H1 (cell line): ENCODE data around the gene FAM50A. TPM values are rescaled to one million over a fixed set of nuclear protein-coding genes. Genes with fewer than 3 reads are reported as not detected.

Source experiments
- CTCF ChIA-PET: fragments of 300-600 bp; sonication (Branson Sonifier 250); formaldehyde crosslinking; loops from one replicate; lab custom pipeline; 2021; ENCODE audit not compliant: partially characterized antibody; lab: Charles Lee
- POLR2A ChIA-PET: fragments of 300-600 bp; sonication (Branson Sonifier 250); formaldehyde crosslinking; loops from one replicate; lab custom pipeline; 2021; ENCODE audit warnings: inconsistent platforms; ENCODE audit not compliant: partially characterized antibody; lab: Charles Lee
- DNase-seq, 2 experiments: peaks; one replicate each; pipeline versions ENCODE4 v3.0.0 to v3.0.0-alpha.2; 2010 to 2022; ENCODE audit warnings: low spot score in 2 of 2, low read depth in 1 of 2, mixed read lengths in 1 of 2
- FAIRE-seq: peaks from 2 replicates; lab custom pipeline; 2011; peaks lifted over from hg19 to GRCh38; lab: Jason Lieb, UNC
- H2AFZ ChIP-seq: 2 replicates; pipeline ENCODE4 v1.8.1; 2012; ENCODE audit warnings: low read length, inconsistent platforms
- H2AK5ac ChIP-seq: 2 replicates; pipeline ENCODE4 v1.6.1; 2013; ENCODE audit warnings: low read depth, low read length
- H2BK120ac ChIP-seq: replicated peaks from 2 replicates; pipeline ENCODE3; 2013; ENCODE audit warnings: low read depth, low read length, inconsistent platforms
- H2BK12ac ChIP-seq: 2 replicates; pipeline ENCODE4 v1.6.1; 2013; ENCODE audit warnings: low read depth, low read length
- H2BK15ac ChIP-seq: 2 replicates; pipeline ENCODE4 v1.6.1; 2013; ENCODE audit warnings: low read length
- H2BK20ac ChIP-seq: 2 replicates; pipeline ENCODE4 v1.6.1; 2013; ENCODE audit warnings: low read length
- H2BK5ac ChIP-seq: 2 replicates; pipeline ENCODE4 v1.6.1; 2013; ENCODE audit warnings: low read depth, low read length
- H3K14ac ChIP-seq: 2 replicates; pipeline ENCODE4 v1.6.1; 2013; ENCODE audit warnings: inconsistent platforms; ENCODE audit not compliant: insufficient read length
- H3K18ac ChIP-seq: 2 replicates; pipeline ENCODE4 v1.6.1; 2013; ENCODE audit warnings: low read length; ENCODE audit errors: extremely low read depth
- H3K23ac ChIP-seq: 2 replicates; pipeline ENCODE4 v1.6.1; 2013; ENCODE audit warnings: inconsistent platforms; ENCODE audit not compliant: insufficient read length
- H3K23me2 ChIP-seq: 2 replicates; pipeline ENCODE4 v1.6.1; 2013; ENCODE audit warnings: low read depth, low read length
- H3K27ac ChIP-seq: 2 replicates; pipeline ENCODE4 v1.6.1; 2011; ENCODE audit warnings: low read depth, low read length, inconsistent platforms
- H3K27me3 ChIP-seq, 4 experiments: replicated peaks in 1 of 4; 1 replicate in 1 of 4; 2 replicates in 3 of 4; pipeline versions ENCODE4 v1.6.1 to v1.8.1; 2011 to 2013; ENCODE audit warnings: low read length in 3 of 4, mild to moderate bottlenecking in 3 of 4, inconsistent platforms in 2 of 4, mixed read lengths in 2 of 4, moderate library complexity in 1 of 4; ENCODE audit not compliant: control insufficient read depth in 3 of 4, insufficient read depth in 3 of 4; ENCODE audit errors: extremely low read depth in 1 of 4
- H3K36me3 ChIP-seq, 4 experiments: 2 replicates each; pipeline versions ENCODE4 v1.6.1 to v1.8.1; 2011 to 2013; ENCODE audit warnings: mild to moderate bottlenecking in 4 of 4, low read length in 3 of 4, moderate library complexity in 2 of 4, control low read depth in 1 of 4, inconsistent platforms in 1 of 4; ENCODE audit not compliant: insufficient read depth in 4 of 4, control insufficient read depth in 2 of 4
- H3K4ac ChIP-seq: replicated peaks from 2 replicates; pipeline ENCODE3; 2013; ENCODE audit warnings: low read length, low read depth, mixed read lengths, inconsistent platforms; ENCODE audit not compliant: insufficient read length
- H3K4me1 ChIP-seq, 4 experiments: replicated peaks in 1 of 4; 1 replicate in 1 of 4; 2 replicates in 3 of 4; pipeline versions ENCODE4 v1.6.1 to v1.8.1; 2011 to 2013; ENCODE audit warnings: low read length in 3 of 4, inconsistent platforms in 2 of 4, mixed read lengths in 1 of 4; ENCODE audit not compliant: insufficient read depth in 4 of 4, control insufficient read depth in 3 of 4
- H3K4me2 ChIP-seq, 2 experiments: 2 replicates each; pipeline versions ENCODE4 v1.6.1 to v1.8.1; 2011 to 2013; ENCODE audit warnings: low read depth in 2 of 2, low read length in 2 of 2, control low read depth in 1 of 2, inconsistent platforms in 1 of 2, mild to moderate bottlenecking in 1 of 2; ENCODE audit not compliant: insufficient read depth in 1 of 2
- H3K4me3 ChIP-seq, 4 experiments: fragments of 200-600, 300-600 bp in 1 of 4; sonication (generic), shearing (Covaris generic), sonication (Bioruptor Twin) in 1 of 4; 2 replicates each; pipeline versions ENCODE4 v1.5.1 to v1.8.1; 2011 to 2016; ENCODE audit warnings: low read length in 4 of 4, low read depth in 3 of 4, control low read depth in 2 of 4, inconsistent platforms in 2 of 4, mild to moderate bottlenecking in 2 of 4, mixed read lengths in 1 of 4, moderate library complexity in 1 of 4; ENCODE audit not compliant: insufficient read depth in 2 of 4; ENCODE audit errors: extremely low read depth in 1 of 4
- H3K56ac ChIP-seq: replicated peaks from 2 replicates; pipeline ENCODE3; 2013; ENCODE audit warnings: low read depth, mild to moderate bottlenecking, mixed read lengths, low read length, inconsistent platforms; ENCODE audit not compliant: insufficient read length
- H3K79me1 ChIP-seq: 2 replicates; pipeline ENCODE4 v1.6.1; 2013; ENCODE audit warnings: low read depth, low read length, control low read depth
- H3K79me2 ChIP-seq, 2 experiments: 2 replicates each; pipeline versions ENCODE4 v1.6.1 to v1.8.1; 2012 to 2013; ENCODE audit warnings: low read length in 2 of 2, mild to moderate bottlenecking in 2 of 2, inconsistent platforms in 1 of 2; ENCODE audit not compliant: insufficient read depth in 2 of 2, control insufficient read depth in 1 of 2
- H3K9ac ChIP-seq, 4 experiments: replicated peaks in 1 of 4; 1 replicate in 1 of 4; 2 replicates in 3 of 4; pipeline versions ENCODE4 v1.6.1 to v1.8.1; 2011 to 2013; ENCODE audit warnings: low read depth in 3 of 4, low read length in 3 of 4, control low read depth in 2 of 4, mild to moderate bottlenecking in 2 of 4, moderate library complexity in 2 of 4, inconsistent platforms in 1 of 4; ENCODE audit errors: extremely low read depth in 1 of 4
- H3K9me3 ChIP-seq, 2 experiments: 2 replicates each; pipeline versions ENCODE4 v1.6.1 to v1.8.1; 2012 to 2013; ENCODE audit warnings: mild to moderate bottlenecking in 2 of 2, moderate library complexity in 2 of 2, control low read depth in 1 of 2, inconsistent platforms in 1 of 2, low read depth in 1 of 2, low read length in 1 of 2, mixed read lengths in 1 of 2; ENCODE audit not compliant: insufficient read depth in 2 of 2
- H4K20me1 ChIP-seq, 2 experiments: replicated peaks in 1 of 2; 2 replicates each; pipeline versions ENCODE3 to v1.8.1; 2011 to 2013; ENCODE audit warnings: inconsistent platforms in 2 of 2, low read length in 2 of 2, mild to moderate bottlenecking in 1 of 2; ENCODE audit not compliant: insufficient read depth in 2 of 2, control insufficient read depth in 1 of 2
- H4K5ac ChIP-seq: 2 replicates; pipeline ENCODE4 v1.6.1; 2013; ENCODE audit warnings: low read length, low read depth, mixed read lengths, inconsistent platforms; ENCODE audit not compliant: insufficient read length
- H4K8ac ChIP-seq: 2 replicates; pipeline ENCODE4 v1.8.0; 2013; ENCODE audit warnings: mild to moderate bottlenecking, moderate library complexity, low read length, inconsistent platforms; ENCODE audit not compliant: insufficient read depth; ENCODE audit errors: extremely low read depth
- H4K91ac ChIP-seq: replicated peaks from 2 replicates; pipeline ENCODE3; 2013; ENCODE audit warnings: low read length, mixed read lengths, inconsistent platforms; ENCODE audit not compliant: insufficient read length
- BRCA1 ChIP-seq: IDR thresholded peaks from 2 replicates; pipeline ENCODE4 v1.6.1; 2012; ENCODE audit warnings: low read depth, low read length, improper control_type of control experiment
- CBX8 ChIP-seq: fragments of 300-800, 300-1000 bp; sonication (generic); IDR thresholded peaks from 2 replicates; pipeline ENCODE4 v1.7.1; 2016; ENCODE audit warnings: low read depth, low read length, borderline replicate concordance
- CHD2 ChIP-seq: IDR thresholded peaks from 2 replicates; pipeline ENCODE4 v1.6.1; 2012; ENCODE audit warnings: low read length, improper control_type of control experiment
- FOSL1 ChIP-seq: IDR thresholded peaks from 2 replicates; pipeline ENCODE4 v1.6.1; 2011; ENCODE audit warnings: mild to moderate bottlenecking, low read depth, low read length, moderate library complexity; ENCODE audit not compliant: insufficient read depth
- POU5F1 ChIP-seq: IDR thresholded peaks from 2 replicates; pipeline ENCODE4 v1.6.1; 2011; ENCODE audit warnings: low read depth, mild to moderate bottlenecking, low read length, moderate library complexity
- RAD21 ChIP-seq, 2 experiments: IDR thresholded peaks in 1 of 2; conservative IDR thresholded peaks in 1 of 2; 2 replicates each; pipeline ENCODE4 v1.6.1; 2011; ENCODE audit warnings: low read depth in 2 of 2, low read length in 2 of 2, improper control_type of control experiment in 1 of 2, inconsistent platforms in 1 of 2, mild to moderate bottlenecking in 1 of 2, moderate library complexity in 1 of 2
- SIN3A ChIP-seq, 2 experiments: IDR thresholded peaks in 1 of 2; conservative IDR thresholded peaks in 1 of 2; 2 replicates each; pipeline ENCODE4 v1.6.1; 2011 to 2012; ENCODE audit warnings: low read length in 2 of 2, improper control_type of control experiment in 1 of 2, low read depth in 1 of 2, mild to moderate bottlenecking in 1 of 2
- SP2 ChIP-seq: IDR thresholded peaks from 2 replicates; pipeline ENCODE4 v1.6.1; 2012; ENCODE audit warnings: mild to moderate bottlenecking, low read length, inconsistent platforms
- SP4 ChIP-seq: IDR thresholded peaks from 2 replicates; pipeline ENCODE4 v1.6.1; 2012; ENCODE audit warnings: low read length, inconsistent platforms
- ZNF274 ChIP-seq: IDR thresholded peaks from 2 replicates; pipeline ENCODE4 v1.7.0; 2012; ENCODE audit warnings: low read length, borderline replicate concordance; ENCODE audit errors: extremely low read depth
- WGBS, 2 experiments: shearing (Covaris generic) in 1 of 2; methylation state at CpG; one replicate each; pipeline versions ENCODE4 v1.1.6 to v1.1.7; 2013 to 2015; ENCODE audit warnings: low lambda C conversion rate in 2 of 2, mixed read lengths in 2 of 2, inconsistent platforms in 1 of 2, low coverage in 1 of 2, missing lambda C conversion rate in 1 of 2; ENCODE audit not compliant: insufficient replicate concordance in 2 of 2, insufficient coverage in 1 of 2, insufficient read length in 1 of 2; ENCODE audit errors: extremely low coverage in 1 of 2, missing lambda C conversion rate in 1 of 2; 5-methylcytosine and 5-hydroxymethylcytosine counted together
- polyA plus RNA-seq, 7 experiments: library from polyadenylated mRNA; depleted of rRNA in 3 of 7; stranded (reverse) in 5 of 7; unstranded in 2 of 7; fragments of >200 nt in 5 of 7; fragments of 200-250 nt in 2 of 7; gene quantifications; 1 replicate in 5 of 7; 2 replicates in 1 of 7; 4 replicates in 1 of 7; pipeline versions ENCODE4 v1.2.1 to v1.2.3, GENCODE V29; 2011 to 2013; ENCODE audit warnings: missing spikeins in 2 of 7, mixed read lengths in 2 of 7
- total RNA-seq: library from RNA; stranded (reverse); fragmentation: NEBNext Ultra II Directional; extraction: Animal tissue kit (Norgen Biotek cat#: 25700); gene quantifications from 2 replicates; pipeline ENCODE4 v1.2.1, GENCODE V29; 2021

Gene FAM50A
- total and polyA plus RNA-seq, 2 of the 8 experiments (the other 6 are each of a cell fraction or from before 2014, with no cell fraction given), result 30.7 to 48.7 TPM

GRCh38 chrX:154397888-154398667 is 45.9 kb upstream of the FAM50A start, which contains the start of gene RPL10:
Gene RPL10, plus strand, starts transcription at chrX:154398377. Its CDS starts 143 bp downstream, at chrX:154398520.
- Histone ChIP-seq H3K27ac (peak within 1 kb of the TSS; percentile 95), H3K23me2 (peaks cover 6% of the 10 kb centered on the region; the same call in 1 of the 2 replicates), H4K8ac (peak within 1 kb of the TSS; percentile 95; the same call in 1 of the 2 replicates), H2BK120ac (no peak within 1 kb of the TSS), H4K91ac (peak within 1 kb of the TSS; percentile 84), H3K79me2 (peaks cover 0 to 15% of the 10 kb centered on the region in 2 experiments; a peak in 2 of 4 replicates), H2BK20ac (no peak within 1 kb of the TSS), H3K14ac (no peak within 1 kb of the TSS), H3K79me1 (no peaks in the 10 kb centered on the region), H3K18ac (peak within 1 kb of the TSS; percentile 93), H2AK5ac (0 out of 2 replicates have a peak within 1 kb of the TSS, but pooled peaks have one; percentile 16), H4K5ac (peak within 1 kb of the TSS; percentile 86), H3K4ac (peak within 1 kb of the TSS; percentile 95), H3K9me3 (no peaks in the 10 kb centered on the region), H3K36me3 (peaks cover 13 to 25% (median 19%) of the 10 kb centered on the region in 4 experiments), H3K56ac (peak within 1 kb of the TSS; percentile 85), H3K27me3 (no peaks in the 10 kb centered on the region), H2BK15ac (no peak within 1 kb of the TSS), H3K4me2 (peak within 1 kb of the TSS; percentile 84 to 85), H3K4me3 (peak within 1 kb of the TSS; percentile 82 to 99 (median 96)), H3K23ac (no peak within 1 kb of the TSS), H3K4me1 (peaks cover 0 to 6% (median 0%) of the 10 kb centered on the region in 4 experiments; a peak in 2 of 7 replicates), H3K9ac (peak within 1 kb of the TSS; percentile 62 to 99 (median 95)), H2BK12ac (no peak within 1 kb of the TSS; the same call in 1 of the 2 replicates), H2BK5ac (peak within 1 kb of the TSS; percentile 85), H2AFZ (no peak within 1 kb of the TSS), H4K20me1 (peaks cover 3 to 4% of the 10 kb centered on the region in 2 experiments)
- ChIA-PET POLR2A (interaction anchor here (0.6 to 8.4 kb wide), 41 partner anchors 11 to 323 kb away, joined by 3 to 124 read pairs (median 5); partner anchors contain the start of genes ATP6AP1, DNASE1L1, EMD and FAM3A), CTCF (interaction anchor here (0.8 to 4.9 kb wide), 7 partner anchors 11 to 451 kb away, joined by 3 to 20 read pairs (median 3); partner anchors contain the start of genes DNASE1L1 and FLNA)
- DNase-seq, result peak; percentile 86 to 89
- peak; percentile 13 for FAIRE-seq
- 2% methylated on average over 39 of the region's 69 CpGs; no CpG with 5 or more reads in 1 of the 2 experiments for WGBS, 2 experiments
- TF ChIP-seq FOSL1, result no peak
- TF ChIP-seq CHD2, result 0 out of 2 replicates have a peak, but pooled peaks have one; percentile 48
- 0 out of 4 replicates have a peak, but pooled peaks have one; percentile 6 to 53 for TF ChIP-seq SIN3A (conservative IDR thresholded peaks at IDR 0.05 in 1 of 2, IDR thresholded peaks at IDR 0.05 in 1 of 2; ENCODE audit: low read depth in 1 of 2, low read length in 2 of 2)
- no peak; the same call in 1 of the 2 replicates for TF ChIP-seq SP4
- TF ChIP-seq RAD21 (IDR thresholded peaks at IDR 0.05 in 1 of 2, conservative IDR thresholded peaks at IDR 0.05 in 1 of 2; ENCODE audit: low read depth in 2 of 2, low read length in 2 of 2), result no peak
- TF ChIP-seq POU5F1, result no peak
- no peak for TF ChIP-seq BRCA1
- peak; percentile 90 for TF ChIP-seq SP2
- TF ChIP-seq CBX8, result no peak
- no peak for TF ChIP-seq ZNF274
